Heart left ventricle (tissue), 13 donors: ENCODE measurements around the gene COL4A6.

Source experiments
- POLR2A ChIP-seq, 2 donors: fragments of 450-650 bp; IDR thresholded peaks; one replicate each; pipeline ENCODE4 v1.6.1; 2017; ENCODE audit warnings: antibody characterized with exemption in 2 of 2, mild to moderate bottlenecking in 2 of 2, moderate library complexity in 2 of 2
- TF ChIP-seq, protein P1 (sequence below), 12 donors: fragments of 200-600 bp; sonication (generic) in 4 of 12; IDR thresholded peaks; one replicate each; pipeline versions ENCODE4 v1.5.0 to v1.8.0; 2018 to 2022; ENCODE audit warnings: antibody characterized with exemption in 12 of 12, mild to moderate bottlenecking in 5 of 12
- donor health status: ischemic (EF 13 %, LVEDD 7.1; RV severe dilation, severe dysfunction).
- donor health status: DM: no; HTN: yes; CAD: no.
- donor health status: DM: no; HTN: no; CAD: no.
- donor health status: ischemic (EF 25% LVEDD 6.9; RV normal size, moderate dysfunction).
- donor health status: ischemic (EF 25% LVEDD 5.7; RV mildly dilated, moderate dysfunction).
- donor health status: ischemic (EF 35%, LVEDD 5.7; RV mildly dilated, moderate dysfunction).
- donor health status: nonischemic (EF 11% LVEDD 7.7; RV severe dilation, severe dysfunction).
- donor health status: DM: yes; HTN: yes; CAD: no.
- donor health status: PGD.
- donor health status: ischemic (EF 29% LVEDD 5.4; RV normal size, mild dysfunction).
- donor health status: nonischemic (EF 23%, LVEDD 6.1; RV moderate dilation, normal function).

DNA sequence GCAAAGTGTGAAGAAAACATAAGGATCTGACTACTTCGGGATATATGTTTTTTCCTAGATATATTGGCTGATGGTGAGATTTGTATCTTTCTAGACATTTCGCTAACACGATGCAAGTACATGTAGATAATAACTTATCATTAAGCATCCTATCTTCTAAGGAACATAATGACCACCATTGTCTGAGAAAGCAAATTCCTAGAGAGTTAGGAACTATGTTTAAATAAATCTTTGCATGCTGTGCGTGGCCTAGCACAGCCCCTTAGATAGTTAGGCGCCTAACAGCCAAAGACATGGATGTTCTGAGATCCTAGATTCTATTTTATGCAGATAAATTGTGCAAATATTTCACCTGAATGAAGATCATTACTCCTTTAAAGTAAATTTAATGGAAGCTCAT is 3.0 kb downstream of the COL4A6 start:
- TF ChIP-seq POLR2A (IDR thresholded peaks at IDR 0.05), result no peak
- TF ChIP-seq, protein P1, sequence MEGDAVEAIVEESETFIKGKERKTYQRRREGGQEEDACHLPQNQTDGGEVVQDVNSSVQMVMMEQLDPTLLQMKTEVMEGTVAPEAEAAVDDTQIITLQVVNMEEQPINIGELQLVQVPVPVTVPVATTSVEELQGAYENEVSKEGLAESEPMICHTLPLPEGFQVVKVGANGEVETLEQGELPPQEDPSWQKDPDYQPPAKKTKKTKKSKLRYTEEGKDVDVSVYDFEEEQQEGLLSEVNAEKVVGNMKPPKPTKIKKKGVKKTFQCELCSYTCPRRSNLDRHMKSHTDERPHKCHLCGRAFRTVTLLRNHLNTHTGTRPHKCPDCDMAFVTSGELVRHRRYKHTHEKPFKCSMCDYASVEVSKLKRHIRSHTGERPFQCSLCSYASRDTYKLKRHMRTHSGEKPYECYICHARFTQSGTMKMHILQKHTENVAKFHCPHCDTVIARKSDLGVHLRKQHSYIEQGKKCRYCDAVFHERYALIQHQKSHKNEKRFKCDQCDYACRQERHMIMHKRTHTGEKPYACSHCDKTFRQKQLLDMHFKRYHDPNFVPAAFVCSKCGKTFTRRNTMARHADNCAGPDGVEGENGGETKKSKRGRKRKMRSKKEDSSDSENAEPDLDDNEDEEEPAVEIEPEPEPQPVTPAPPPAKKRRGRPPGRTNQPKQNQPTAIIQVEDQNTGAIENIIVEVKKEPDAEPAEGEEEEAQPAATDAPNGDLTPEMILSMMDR (IDR thresholded peaks at IDR 0.05), result no peak
